GM12875 (cell line): ENCODE results near the gene SCFD2.

ENCODE experiments used
- H3K4me3 ChIP-seq: one replicate; pipeline ENCODE4 v1.5.1; 2011; ENCODE audit warnings: low read depth, low read length, control low read depth
- TF ChIP-seq, protein P1 (sequence below): IDR thresholded peaks from 2 replicates; pipeline ENCODE4 v1.5.1; 2011; ENCODE audit warnings: low read depth, mild to moderate bottlenecking, control low read depth, inconsistent platforms, low read length, moderate library complexity, borderline replicate concordance; ENCODE audit not compliant: insufficient read depth

The SCFD2 gene

DNA sequence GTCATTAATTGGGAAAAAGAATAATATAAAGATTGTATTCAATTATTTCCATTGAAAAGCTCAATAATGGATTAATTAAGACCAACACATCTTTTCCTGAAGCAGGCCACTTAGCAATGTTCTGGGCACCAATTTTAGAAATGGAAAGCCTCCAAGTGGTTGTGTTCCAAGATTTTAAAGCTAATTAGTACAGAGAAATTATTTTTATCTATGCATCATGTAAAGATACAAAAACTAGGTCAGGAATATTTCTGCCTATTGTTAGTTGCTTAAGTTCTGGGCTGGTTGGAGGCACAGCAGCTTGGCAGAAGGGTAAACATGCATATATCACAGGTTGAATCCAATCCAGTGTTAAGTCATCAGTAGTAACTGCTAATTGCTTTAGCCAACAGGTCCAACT lies 401.9 kb downstream of the SCFD2 start:
- no peak overlapping the region for H3K4me3 ChIP-seq
- TF ChIP-seq, protein P1, sequence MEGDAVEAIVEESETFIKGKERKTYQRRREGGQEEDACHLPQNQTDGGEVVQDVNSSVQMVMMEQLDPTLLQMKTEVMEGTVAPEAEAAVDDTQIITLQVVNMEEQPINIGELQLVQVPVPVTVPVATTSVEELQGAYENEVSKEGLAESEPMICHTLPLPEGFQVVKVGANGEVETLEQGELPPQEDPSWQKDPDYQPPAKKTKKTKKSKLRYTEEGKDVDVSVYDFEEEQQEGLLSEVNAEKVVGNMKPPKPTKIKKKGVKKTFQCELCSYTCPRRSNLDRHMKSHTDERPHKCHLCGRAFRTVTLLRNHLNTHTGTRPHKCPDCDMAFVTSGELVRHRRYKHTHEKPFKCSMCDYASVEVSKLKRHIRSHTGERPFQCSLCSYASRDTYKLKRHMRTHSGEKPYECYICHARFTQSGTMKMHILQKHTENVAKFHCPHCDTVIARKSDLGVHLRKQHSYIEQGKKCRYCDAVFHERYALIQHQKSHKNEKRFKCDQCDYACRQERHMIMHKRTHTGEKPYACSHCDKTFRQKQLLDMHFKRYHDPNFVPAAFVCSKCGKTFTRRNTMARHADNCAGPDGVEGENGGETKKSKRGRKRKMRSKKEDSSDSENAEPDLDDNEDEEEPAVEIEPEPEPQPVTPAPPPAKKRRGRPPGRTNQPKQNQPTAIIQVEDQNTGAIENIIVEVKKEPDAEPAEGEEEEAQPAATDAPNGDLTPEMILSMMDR: no peak

DNA sequence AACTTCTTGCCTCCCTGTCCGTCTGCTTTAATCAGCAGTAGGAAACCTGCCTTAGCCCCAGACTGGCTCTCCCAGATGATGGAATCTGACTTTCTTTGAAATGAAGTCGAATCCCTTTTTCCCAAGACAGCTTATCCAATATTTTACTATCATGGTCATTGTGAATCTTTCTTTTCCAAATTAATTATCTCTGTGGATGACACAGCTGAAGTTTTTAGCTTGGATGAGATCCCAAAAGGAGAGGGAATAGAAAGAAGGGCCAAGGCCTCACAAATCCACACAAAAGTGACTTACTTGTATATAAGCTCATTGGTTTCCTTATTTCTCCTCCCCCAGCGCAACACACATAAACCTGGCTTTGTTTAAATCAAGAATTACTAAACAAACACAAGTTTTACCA lies 403.1 kb downstream of the SCFD2 start:
- TF ChIP-seq, protein P1: no peak
- H3K4me3 ChIP-seq: no peak overlapping the region

DNA sequence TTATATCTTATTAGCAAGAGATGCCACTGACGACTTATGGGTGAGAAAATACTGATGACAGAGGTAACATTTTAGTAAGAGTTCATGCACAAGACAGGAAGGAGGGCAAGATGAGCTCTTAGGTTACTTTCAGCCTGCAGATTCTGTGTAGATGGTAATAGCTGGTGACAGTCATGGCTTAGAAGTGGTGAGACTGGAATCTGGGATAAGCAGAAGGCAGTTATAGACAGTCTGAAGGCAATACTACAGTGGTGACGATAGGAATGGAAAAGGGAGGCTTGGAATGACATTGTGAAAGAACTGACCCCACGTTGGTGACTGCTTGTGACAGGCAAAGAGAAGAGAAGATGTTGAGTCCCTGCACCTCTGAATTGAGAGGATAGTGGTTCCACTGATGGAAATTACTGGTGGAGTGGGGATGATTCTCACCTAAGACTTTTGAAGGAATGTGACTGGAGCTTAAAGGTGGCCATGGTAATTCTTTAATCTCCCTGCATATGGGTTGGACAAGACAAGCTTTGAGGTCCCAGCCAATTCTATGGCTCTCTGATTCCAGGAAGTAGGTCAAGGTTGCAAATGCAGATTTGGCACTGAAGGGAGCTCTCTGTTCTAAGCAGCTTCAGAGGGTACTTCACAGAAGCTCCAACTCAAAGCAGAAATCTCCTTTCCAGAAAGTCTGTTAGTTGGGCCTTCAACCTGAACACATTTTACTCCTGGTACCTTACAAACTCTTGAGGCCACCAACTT lies 404.0 kb downstream of the SCFD2 start:
- H3K4me3 ChIP-seq: no peak overlapping the region
- TF ChIP-seq, protein P1: no peak

DNA sequence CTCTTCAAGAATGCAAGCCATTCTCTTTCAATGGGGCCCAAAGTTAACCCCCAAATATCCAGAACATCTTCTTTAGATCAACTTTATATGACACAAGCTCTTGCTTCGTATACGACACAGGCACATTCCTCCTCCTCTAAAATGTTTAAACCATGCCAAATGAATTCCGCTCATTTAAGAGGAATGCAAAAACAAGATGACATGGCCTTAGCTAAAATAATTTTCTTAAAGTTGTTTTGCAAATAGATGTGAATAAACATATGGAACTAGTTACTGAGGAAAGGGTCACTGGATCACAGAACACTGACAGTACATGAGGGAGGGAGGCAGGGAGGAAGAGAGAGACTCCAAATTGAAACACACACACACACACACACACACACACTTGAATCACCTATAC lies 406.3 kb downstream of the SCFD2 start:
- no peak overlapping the region for H3K4me3 ChIP-seq
- TF ChIP-seq, protein P1: no peak

DNA sequence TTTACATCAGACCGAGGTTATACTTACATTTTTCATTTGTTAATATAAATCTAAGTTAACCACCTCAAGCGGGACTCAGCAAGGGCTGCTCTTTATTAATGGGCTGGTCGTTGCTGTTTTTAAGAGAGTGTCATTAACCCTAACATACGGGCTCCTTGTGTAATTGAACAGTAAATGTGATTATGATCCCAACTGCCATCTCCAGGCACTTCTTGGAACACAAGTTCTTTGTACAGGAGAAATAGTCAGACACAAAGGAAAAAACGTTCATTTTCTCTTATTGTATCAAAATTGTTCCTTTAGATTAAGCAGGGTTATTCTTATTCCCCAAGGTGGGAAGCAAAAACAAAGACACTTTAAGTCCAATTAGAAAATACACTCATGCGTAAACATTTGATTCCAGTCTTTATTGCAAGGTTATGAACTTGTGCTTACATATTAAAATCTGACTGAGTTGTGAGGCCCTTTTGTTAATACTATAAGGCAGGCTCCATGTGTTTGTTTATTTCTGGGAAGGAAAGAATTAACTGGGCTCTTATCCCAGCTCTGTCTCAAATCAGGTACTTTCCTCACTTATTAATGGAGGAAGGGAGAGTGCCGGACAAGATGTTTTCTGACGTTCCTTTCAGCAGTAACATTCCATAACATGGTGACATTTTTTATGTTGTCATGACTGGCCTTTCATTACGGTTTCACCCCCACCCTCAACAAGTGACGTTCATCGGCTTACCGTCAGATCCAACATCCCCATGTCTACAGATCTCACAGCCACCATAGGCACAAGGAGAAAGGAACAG lies 407.8 kb downstream of the SCFD2 start:
- no peak overlapping the region for H3K4me3 ChIP-seq
- TF ChIP-seq, protein P1: no peak

DNA sequence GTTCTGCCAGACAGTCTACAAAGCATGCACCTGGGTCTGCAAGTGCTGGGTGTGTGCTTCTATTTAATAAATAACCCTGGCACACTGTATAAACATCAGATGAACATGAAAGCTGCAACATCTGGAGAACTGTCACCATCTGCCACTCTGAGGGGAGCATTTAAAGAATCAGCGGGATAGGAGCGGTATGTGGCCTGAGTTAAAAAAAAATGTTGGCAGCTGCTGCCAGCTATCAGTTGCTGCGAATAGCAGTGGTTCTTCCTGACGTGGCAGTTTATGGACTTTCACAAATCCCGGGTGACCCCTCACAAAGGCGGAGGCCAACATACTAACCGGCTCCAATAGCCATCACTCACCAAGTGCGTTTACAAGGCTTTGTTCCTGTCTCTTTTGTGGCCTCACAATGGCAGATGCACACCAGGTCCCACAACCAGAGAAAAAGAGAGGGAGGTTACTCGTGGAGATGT lies 408.6 kb downstream of the SCFD2 start:
- no peak overlapping the region for H3K4me3 ChIP-seq
- TF ChIP-seq, protein P1: no peak
